ENCODE results near the gene ANKRD49.
"Not testable (repeated sequence)": the region's sequence is repeated elsewhere in the genome, so short reads cannot be mapped to it uniquely, and the experiment has no call there.

The ANKRD49 gene, protein sequence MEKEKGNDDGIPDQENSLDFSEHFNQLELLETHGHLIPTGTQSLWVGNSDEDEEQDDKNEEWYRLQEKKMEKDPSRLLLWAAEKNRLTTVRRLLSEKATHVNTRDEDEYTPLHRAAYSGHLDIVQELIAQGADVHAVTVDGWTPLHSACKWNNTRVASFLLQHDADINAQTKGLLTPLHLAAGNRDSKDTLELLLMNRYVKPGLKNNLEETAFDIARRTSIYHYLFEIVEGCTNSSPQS

GRCh38 chr11:94493281-94494125 lies at the start of gene ANKRD49, which contains the start of gene MRE11:
ANKRD49 (plus strand) TSS chr11:94493984; CDS start chr11:94496694, 2,710 bp downstream.
MRE11 (minus strand) TSS chr11:94493844; CDS start chr11:94492801, 1,043 bp downstream.
- peak; percentile 94 for DNase-seq (ENCODE audit: low read depth)

- no peak for DNase-seq (ENCODE audit: low read depth)
Measured at GRCh38 chr11:94445641-94446040, 48.1 kb upstream of the ANKRD49 start.

GRCh38 chr11:94447149-94447548 lies 46.6 kb upstream of the ANKRD49 start:
- DNase-seq (ENCODE audit: low read depth): no peak

DNA sequence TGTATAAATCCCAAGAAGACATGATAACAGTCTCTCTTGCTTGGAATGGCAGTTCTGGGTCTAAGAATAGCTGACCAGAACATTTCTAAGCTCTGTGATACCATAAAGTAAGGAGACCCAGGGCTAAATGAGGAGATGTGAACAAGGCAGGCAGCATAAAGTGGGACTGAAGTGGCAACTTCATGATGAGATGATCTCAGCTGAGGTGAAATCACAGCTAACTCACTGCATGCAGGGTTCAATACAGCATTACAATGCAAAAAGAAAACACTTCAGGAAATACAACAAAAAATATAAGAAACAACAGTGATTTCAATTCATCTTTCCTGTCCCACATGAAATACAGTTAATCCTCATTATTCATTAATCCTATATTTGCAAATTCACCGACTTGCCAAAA lies 44.8 kb upstream of the ANKRD49 start:
- DNase-seq (ENCODE audit: low read depth): no peak

GRCh38 chr11:94449437-94449836 lies 44.3 kb upstream of the ANKRD49 start:
- no peak for DNase-seq (ENCODE audit: low read depth)

DNA sequence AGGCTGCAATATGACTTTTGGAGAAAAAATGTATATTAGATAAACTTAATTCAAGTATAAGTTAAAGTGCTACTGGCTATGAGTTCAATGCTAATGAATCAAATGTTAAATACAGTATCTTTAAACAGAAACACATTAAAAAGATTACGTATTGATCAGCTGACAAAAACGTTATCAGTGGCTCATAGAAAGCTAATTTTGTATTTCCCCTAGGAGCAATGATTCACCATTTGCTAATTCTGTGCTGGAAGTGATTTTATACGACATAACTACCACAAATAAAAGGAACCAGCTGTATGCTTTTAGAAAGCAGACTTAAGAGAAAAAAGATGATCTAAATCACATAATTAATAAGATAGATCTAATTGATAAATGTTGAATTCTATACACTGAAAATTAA lies 43.7 kb upstream of the ANKRD49 start:
- DNase-seq (ENCODE audit: low read depth): no peak

DNA sequence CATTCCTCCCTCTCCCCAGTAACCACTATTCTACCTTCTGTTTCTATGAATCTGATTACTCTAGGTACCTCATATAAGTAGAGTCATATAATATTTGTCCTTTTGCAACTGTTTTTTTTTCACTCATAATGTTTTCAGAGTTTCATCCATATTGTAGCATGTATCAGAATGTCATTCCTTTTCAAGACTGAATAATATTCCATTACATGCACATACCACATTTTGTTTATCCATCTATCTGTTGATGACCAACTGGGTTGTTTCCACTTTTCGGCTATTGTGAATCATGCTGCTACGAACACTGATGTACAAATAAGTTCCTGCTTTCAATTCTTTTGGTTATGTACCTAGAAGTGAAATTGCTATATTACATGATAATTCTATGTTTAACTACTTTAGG lies 40.8 kb upstream of the ANKRD49 start:
- no peak for DNase-seq (ENCODE audit: low read depth)

GRCh38 chr11:94454301-94454700 lies 39.5 kb upstream of the ANKRD49 start:
- no peak for DNase-seq (ENCODE audit: low read depth)

GRCh38 chr11:94455861-94456260 lies 37.9 kb upstream of the ANKRD49 start:
- DNase-seq (ENCODE audit: low read depth): no peak

GRCh38 chr11:94457118-94458029 lies 36.4 kb upstream of the ANKRD49 start:
- DNase-seq (ENCODE audit: low read depth): no peak

GRCh38 chr11:94459576-94459975 lies 34.2 kb upstream of the ANKRD49 start:
- no peak for DNase-seq (ENCODE audit: low read depth)

DNA sequence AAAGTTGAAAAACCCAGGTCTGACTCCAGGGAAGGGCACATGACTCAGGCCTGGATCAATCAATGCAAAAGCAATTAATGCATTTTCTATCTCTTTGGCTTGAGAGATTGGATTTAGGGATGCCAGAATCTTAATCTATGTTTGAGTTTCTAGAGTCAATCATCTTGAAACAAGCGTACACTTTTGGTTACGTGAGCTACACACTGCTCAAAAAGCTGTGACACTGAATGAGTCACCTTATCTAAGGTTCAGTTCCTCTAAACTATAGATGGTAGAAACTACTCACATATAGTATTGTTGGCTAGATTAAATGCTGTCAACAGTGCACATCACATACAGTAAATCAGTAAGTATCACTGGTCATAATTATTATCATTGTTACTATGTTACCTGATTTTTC lies 24.4 kb upstream of the ANKRD49 start:
- no peak for DNase-seq (ENCODE audit: low read depth)

DNA sequence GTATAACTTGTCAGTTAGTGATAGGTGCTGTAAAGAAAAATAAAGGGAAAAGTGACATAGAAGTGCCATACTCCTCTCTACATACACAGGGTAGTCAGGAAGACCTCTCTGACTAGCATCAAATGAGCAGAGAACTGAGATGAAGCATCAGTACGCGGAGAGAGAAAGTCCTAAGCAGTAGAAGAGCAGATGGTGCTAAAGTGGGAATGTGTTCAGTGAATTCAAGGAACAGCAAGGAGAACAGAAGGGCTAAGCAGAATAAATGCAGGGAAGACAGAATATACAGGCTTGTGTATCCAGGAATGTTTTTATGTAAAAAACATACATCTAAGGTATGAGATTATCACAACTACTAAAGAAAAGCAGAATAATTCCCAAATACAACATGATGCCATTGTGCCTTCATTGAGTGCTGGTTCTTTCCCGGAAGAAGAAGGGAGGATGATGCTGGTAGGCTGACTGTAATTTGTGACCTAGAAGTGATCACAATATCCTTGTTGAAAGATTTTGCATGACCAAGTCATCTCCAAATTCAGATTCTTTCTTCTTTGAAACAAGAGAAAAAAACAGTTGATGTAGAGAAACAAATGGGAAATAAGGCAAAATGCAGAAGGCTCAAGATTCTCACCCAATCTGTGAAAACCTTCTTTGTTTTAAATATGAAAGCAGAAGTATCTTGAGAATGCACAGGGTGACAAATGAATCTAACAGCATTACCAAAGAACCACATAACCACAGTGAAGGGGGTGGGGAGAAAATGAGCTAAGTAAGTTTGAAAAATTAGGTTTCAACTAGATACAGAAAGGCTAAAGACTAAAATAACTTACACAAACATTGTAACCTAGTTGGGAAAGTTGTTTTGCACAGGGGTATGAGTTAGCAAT lies 20.6 kb upstream of the ANKRD49 start:
- DNase-seq (ENCODE audit: low read depth): no peak

GRCh38 chr11:94477624-94478023 lies 16.2 kb upstream of the ANKRD49 start:
- DNase-seq (ENCODE audit: low read depth): no peak

- DNase-seq (ENCODE audit: low read depth): no peak
Measured at GRCh38 chr11:94481342-94481741, 12.4 kb upstream of the ANKRD49 start.

DNA sequence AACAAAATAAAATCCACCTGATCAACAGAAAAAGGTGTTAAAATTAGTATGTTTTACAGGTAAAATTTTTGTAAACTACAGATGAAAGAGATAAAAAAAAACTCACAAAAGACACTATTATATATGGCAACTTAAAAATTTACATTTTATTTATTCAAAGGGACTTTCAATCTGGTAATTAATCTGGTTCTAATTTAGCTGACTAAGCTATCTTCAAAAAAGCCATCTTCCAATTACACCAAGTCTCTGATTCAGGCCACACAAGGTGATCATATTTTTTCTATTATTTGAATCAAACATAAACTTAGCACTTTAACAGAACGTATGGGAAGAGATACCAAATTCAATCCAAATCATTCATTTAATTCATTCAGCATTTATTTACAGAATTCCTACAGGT lies 7.7 kb upstream of the ANKRD49 start:
- DNase-seq (ENCODE audit: low read depth): no peak

- DNase-seq (ENCODE audit: low read depth): no peak
Measured at GRCh38 chr11:94494126-94494680, 419 bp downstream of the ANKRD49 start.

GRCh38 chr11:94500181-94500580 lies 6.4 kb downstream of the ANKRD49 start:
- no peak for DNase-seq (ENCODE audit: low read depth)

GRCh38 chr11:94501522-94501921 lies 7.7 kb downstream of the ANKRD49 start:
- DNase-seq (ENCODE audit: low read depth): no peak

DNA sequence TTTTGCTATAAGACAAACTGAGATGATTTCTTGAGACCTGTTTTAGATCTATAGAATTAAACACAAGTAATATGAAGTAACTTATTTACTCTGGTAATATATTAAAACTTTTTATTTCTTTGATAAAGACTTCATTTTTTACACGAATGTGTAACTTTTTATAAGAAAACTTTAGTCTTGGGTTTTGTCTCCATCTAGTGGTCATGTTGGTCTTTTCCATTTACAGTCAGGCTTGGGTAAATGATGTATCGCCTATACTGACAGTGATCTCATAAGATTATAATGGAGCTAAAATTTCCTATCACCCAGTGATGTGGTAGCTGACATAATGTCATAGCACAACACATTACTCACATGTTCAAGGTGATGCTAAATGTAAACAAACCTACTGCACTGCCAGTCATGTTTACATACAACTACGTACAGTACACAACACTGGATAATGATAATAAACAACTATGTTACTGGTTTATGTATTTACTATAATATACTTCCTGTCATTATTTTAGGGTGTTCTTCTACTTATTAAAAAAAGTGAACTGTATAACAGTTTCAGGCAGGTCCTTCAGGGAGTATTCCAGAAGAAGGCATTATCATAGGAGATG lies 11.0 kb downstream of the ANKRD49 start:
- DNase-seq (ENCODE audit: low read depth): no peak

DNA sequence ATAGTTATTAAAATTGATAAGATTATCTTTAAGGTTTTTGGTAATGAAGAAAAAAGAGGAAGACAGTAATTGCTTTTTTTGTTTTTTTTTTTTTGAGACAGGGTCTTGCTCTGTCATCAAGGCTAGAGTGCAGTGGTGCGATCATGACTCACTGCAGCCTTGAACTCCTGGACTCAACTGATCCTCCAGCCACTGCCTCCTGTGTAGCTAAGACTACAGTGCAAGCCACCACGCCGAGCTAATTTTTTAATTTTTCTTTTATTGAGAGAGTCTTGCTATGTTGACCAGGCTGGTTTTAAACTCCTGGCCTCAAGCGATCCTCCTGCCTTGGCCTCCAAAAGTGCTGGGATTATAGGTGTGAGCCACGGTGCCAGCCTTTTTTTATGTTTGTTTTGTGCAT lies 12.7 kb downstream of the ANKRD49 start:
- not testable (repeated sequence) for DNase-seq (ENCODE audit: low read depth)

Data from activated gamma-delta T cell treated with anti-CD3 and anti-CD28 coated beads, Interleukin-2, amount 50 U/mL, for 16 hours (primary cell).